ENCODE results near the gene SDR42E2.

- no peak for TF ChIP-seq CTCF (IDR thresholded peaks at IDR 0.05; ENCODE audit: low read depth, low read length)
- no peak for TF ChIP-seq EZH2phosphoT487 (IDR thresholded peaks at IDR 0.05; ENCODE audit: low read depth)
Observed at GRCh38 chr16:22181843-22182242, 19.5 kb downstream of the SDR42E2 start.
